Stimulated activated CD8-positive, alpha-beta memory T cell treated with anti-CD3 and anti-CD28 coated beads, Interleukin-7, amount 100 ng/mL, for 48 hours (primary cell): Measurements from ENCODE around the gene HAAO.

Source experiments
- DNase-seq, 2 donors: peaks; one replicate each; pipeline ENCODE4 v3.0.0-alpha.2; 2020; ENCODE audit warnings: low read depth in 1 of 2; ENCODE audit errors: extremely low read depth in 1 of 2

HAAO gene

GRCh38 chr2:42815726-42816125 lies 23.3 kb upstream of the HAAO start:
- no peak for DNase-seq

DNA sequence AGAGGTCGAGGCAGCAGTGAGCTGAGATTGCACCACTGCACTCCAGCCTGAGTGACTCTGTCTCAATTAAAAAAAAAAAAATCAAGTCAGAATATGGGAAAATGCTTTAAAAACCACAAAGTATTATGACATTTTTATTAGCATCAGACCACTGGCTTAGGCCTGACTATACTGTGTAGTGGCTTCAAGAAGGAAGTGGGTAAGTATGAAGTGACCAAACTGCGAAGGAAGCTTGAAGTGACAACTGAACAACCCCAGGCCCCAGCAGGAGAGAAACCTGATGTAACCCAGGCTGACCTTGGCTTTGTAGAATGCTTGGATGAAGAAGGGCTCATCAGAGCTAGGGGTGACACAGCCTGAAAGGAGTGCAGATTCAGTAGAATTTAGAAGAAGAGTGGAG lies 21.4 kb upstream of the HAAO start:
- no peak for DNase-seq

DNA sequence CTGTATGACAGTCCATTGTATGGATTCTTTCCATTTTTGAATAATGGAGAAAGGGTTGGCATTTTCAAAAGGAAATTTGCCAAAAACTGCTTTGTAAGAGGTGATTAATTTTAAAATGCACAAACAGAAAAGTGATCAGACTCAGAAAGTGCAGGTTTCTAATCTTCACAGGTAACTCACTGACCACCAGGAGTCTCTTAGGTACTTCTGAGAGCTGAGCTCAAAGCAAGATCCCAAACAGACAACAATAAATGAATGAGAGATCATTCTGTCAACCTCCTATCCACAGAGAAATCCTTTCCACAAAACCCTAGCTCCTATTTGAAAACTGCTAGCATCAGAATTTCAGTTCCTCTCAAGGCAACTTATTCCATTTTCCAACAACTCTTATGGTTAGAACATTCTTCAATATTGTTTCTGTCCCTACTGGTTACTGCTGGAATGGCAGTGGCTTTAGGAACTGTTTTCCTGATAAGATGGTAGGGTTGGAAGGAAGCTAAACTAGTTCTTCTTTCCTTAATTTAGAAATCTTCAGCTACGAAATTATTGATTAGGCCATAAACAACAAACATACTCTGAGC lies 20.6 kb upstream of the HAAO start:
- no peak for DNase-seq

- peak; percentile 15 to 25 for DNase-seq
Measured at GRCh38 chr2:42810971-42811811, 18.8 kb upstream of the HAAO start.

- DNase-seq = peak; percentile 82 to 89
Measured at GRCh38 chr2:42810121-42810970, 18.0 kb upstream of the HAAO start.

- peak in 1 of 2 donors; percentile 56 for DNase-seq
Measured at GRCh38 chr2:42809819-42810120, 17.4 kb upstream of the HAAO start.

GRCh38 chr2:42809131-42809818 lies 16.9 kb upstream of the HAAO start:
- no peak for DNase-seq

- no peak for DNase-seq
Measured at GRCh38 chr2:42808301-42808700, 15.9 kb upstream of the HAAO start.

DNA sequence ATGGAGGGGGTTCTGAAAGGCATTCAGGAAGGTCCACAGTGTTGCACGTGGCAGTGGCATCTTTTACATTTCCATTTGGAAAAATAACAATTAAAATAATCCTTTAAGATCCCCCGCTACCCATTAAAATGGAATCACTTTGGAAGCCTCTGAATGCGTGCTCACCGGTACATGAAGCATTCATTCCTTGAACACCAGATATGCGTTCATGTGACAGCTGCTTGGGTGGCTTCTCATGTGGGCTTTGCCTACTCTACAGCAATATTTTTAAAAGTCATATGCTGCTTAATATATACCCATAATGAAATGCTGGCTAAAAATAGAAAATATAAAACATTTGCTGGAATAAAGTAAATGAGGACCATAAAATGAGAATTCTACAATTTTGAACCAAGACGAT lies 14.4 kb upstream of the HAAO start:
- DNase-seq = no peak

- no peak for DNase-seq
Measured at GRCh38 chr2:42804891-42805290, 12.5 kb upstream of the HAAO start.

- no peak for DNase-seq
Measured at GRCh38 chr2:42804338-42804737, 12.0 kb upstream of the HAAO start.

GRCh38 chr2:42802150-42802549 lies 9.8 kb upstream of the HAAO start:
- no peak for DNase-seq

DNA sequence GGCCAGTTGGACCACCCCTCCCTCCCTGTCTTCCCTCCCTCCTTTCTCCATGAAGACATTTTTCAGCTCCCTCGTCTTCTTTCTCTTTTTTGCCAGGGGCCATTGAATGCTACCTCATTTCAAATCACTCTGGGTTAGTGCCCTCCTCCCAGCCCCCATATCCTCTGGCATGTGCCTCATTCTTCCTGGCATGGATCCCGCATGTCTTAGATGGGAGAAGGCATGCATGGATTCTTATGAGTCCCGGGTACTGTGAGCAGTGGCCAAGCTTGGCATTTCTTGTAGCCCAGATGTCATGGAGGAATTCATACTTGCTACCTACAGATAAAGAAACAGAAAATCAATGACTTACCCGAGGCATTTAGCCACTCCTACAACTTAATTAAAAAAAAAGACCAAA lies 9.0 kb upstream of the HAAO start:
- no peak for DNase-seq

GRCh38 chr2:42800981-42801380 lies 8.6 kb upstream of the HAAO start:
- no peak for DNase-seq

GRCh38 chr2:42800461-42800962 lies 8.1 kb upstream of the HAAO start:
- DNase-seq = no peak

DNA sequence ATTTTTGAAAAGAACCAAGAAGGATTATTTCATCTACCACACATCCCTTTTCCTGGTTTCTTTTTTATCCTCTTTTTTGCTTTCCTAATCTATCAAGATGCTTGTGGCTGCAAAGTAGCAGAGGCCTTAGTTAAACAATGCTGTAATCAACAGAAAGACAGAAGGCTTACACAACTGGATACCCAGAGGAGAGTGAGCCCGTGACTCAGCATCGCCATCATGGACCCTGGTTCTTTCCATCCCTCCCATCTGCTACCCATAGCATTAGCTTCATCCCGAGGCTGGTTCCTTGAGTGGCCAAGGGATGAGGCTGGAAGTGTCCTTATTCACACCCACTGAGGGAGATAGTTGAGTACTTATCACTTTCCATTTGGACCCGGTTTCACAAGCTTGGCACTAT lies 7.5 kb upstream of the HAAO start:
- DNase-seq = no peak

DNA sequence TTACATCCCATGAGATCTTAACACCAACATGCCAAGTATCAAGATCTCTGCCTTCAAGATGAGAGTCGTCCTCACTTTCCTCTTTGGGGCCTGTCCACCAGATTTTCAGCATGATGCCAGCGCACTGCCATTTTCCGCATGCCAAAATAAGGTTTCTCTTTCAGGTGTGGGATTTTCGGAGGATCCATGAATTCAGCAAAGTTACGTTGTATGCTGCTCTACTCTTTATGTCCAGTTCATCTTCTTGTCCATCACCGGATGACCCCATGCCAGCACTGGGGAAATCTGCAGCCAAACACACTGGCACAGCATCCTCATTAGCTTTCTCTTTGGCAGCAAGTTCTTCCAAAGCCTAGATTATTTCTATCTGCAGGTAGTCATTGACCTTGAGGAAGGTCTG lies 4.9 kb upstream of the HAAO start:
- no peak for DNase-seq

- no peak for DNase-seq
Measured at GRCh38 chr2:42796427-42797248, 4.3 kb upstream of the HAAO start.

DNA sequence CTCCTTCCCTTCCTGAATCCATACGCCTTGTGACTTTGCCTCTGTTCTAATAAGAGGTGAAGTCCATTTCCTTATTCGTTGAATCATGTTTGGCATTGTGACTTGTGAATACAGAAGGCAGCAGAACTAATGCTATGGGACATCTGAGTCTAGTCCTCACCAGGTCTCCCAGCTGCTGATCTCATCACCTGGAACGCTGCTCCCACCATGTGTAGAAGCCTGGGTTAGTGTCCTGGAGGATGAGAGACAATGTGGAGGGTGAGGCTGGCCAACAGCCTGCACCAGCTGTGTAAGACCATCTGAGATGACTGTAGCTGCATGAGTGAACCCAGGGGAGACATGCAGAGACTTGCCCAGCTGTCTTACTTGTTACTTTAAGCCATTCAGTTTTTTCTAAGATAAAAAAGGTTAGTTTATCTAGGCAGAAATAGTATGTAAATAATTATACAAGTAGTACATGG lies 3.5 kb upstream of the HAAO start:
- no peak for DNase-seq

DNA sequence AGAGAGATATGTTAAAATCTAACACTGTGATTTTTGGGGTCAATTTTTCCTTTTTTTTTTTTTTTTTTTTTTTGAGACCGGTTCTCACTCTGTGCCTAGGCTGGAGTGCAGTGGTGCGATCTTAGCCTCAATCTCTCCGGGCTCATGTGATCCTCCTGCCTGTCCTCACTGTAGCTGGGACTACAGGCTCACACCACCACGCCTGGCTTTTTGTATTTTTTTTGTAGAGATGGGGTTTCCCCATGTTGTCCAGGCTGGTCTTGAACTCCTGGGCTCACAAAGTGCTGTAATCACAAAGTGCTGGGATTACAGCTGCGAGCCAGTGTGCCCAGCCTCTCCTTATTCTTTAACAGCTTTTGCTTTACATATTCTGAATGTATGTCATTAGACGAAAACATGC lies 2.9 kb upstream of the HAAO start:
- DNase-seq = no peak
